HepG2 (cell line): ENCODE results near the gene PTPA. TPM values are rescaled to one million over a fixed set of nuclear protein-coding genes. Genes with fewer than 3 reads are reported as not detected.

Source experiments
- ATAC-seq: fragments of 200-7000 bp; cut with Tn5 transposase; 3 replicates; pipeline ENCODE4 v1.9.1; 2020; ENCODE audit warnings: mild to moderate bottlenecking, moderate library complexity
- BruUV-seq: library from RNA; stranded (reverse); fragments of 400-500 nt; replicated peaks from 2 replicates; lab custom pipeline; 2021; lab: Mats Ljungman, UMichigan
- CTCF ChIA-PET: fragments of 300-600 bp; formaldehyde crosslinking; extraction: SDS; loops from one replicate; lab custom pipeline; 2021; ENCODE audit warnings: low total read pairs, inconsistent platforms, low intra/inter-chr PET ratio; lab: Yijun Ruan, JAX
- POLR2A ChIA-PET: fragments of 350-600 bp; sonication (Branson Sonifier 250); formaldehyde crosslinking; loops from one replicate; lab custom pipeline; 2020; ENCODE audit warnings: antibody characterized with exemption, inconsistent platforms; lab: Yijun Ruan, JAX
- DNase-seq: peaks from one replicate; pipeline ENCODE4 v3.0.0-alpha.2; 2015; ENCODE audit warnings: low spot score
- FAIRE-seq: peaks from 3 replicates; lab custom pipeline; 2011; peaks lifted over from hg19 to GRCh38; lab: Jason Lieb, UNC
- H2AFZ ChIP-seq: one replicate; pipeline ENCODE4 v1.6.1; 2011; ENCODE audit warnings: low read length, inconsistent platforms
- H3K27ac ChIP-seq: fragments of 300-600 bp; 3 replicates; pipeline ENCODE4 v1.8.0; 2011; ENCODE audit warnings: mixed run types, mild to moderate bottlenecking, mixed read lengths, low read length, inconsistent platforms; ENCODE audit not compliant: insufficient read depth; ENCODE audit errors: extremely low read length
- H3K27me3 ChIP-seq, 2 experiments: fragments of 200-600 bp in 1 of 2; 2 replicates in 1 of 2; 3 replicates in 1 of 2; pipeline versions ENCODE4 v1.6.0 to v1.8.0; 2011; ENCODE audit warnings: low read length in 2 of 2, mild to moderate bottlenecking in 2 of 2, moderate library complexity in 2 of 2, inconsistent platforms in 1 of 2; ENCODE audit not compliant: insufficient read depth in 2 of 2, control insufficient read depth in 1 of 2
- H3K36me3 ChIP-seq, 2 experiments: fragments of 200-600 bp in 1 of 2; replicated peaks in 1 of 2; 2 replicates in 1 of 2; 3 replicates in 1 of 2; pipeline versions ENCODE4 v1.5.1 to v1.8.0; 2011; ENCODE audit warnings: low read length in 2 of 2, inconsistent platforms in 1 of 2; ENCODE audit not compliant: insufficient read depth in 2 of 2, control insufficient read depth in 1 of 2
- H3K4me1 ChIP-seq: 2 replicates; pipeline ENCODE4 v1.5.1; 2012; ENCODE audit warnings: low read length, inconsistent platforms; ENCODE audit not compliant: insufficient read depth
- H3K4me2 ChIP-seq: 2 replicates; pipeline ENCODE4 v1.6.0; 2011; ENCODE audit warnings: low read depth, low read length, inconsistent platforms
- H3K4me3 ChIP-seq, 3 experiments: fragments of 200-600 bp in 1 of 3; sonication (generic), shearing (Covaris generic) in 1 of 3; replicated peaks in 1 of 3; 2 replicates each; pipeline ENCODE4 v1.5.1; 2011 to 2016; ENCODE audit warnings: low read length in 3 of 3, inconsistent platforms in 2 of 3, low read depth in 2 of 3, mild to moderate bottlenecking in 2 of 3, control low read depth in 1 of 3, mixed read lengths in 1 of 3; ENCODE audit not compliant: insufficient read depth in 1 of 3
- H3K79me2 ChIP-seq: one replicate; pipeline ENCODE4 v1.6.1; 2011; ENCODE audit warnings: low read length, inconsistent platforms; ENCODE audit not compliant: insufficient read depth
- H3K9ac ChIP-seq: 2 replicates; pipeline ENCODE4 v1.6.0; 2011; ENCODE audit warnings: mild to moderate bottlenecking, low read depth, low read length, inconsistent platforms; ENCODE audit not compliant: insufficient read depth
- H3K9me3 ChIP-seq: 2 replicates; pipeline ENCODE4 v1.5.1; 2012; ENCODE audit warnings: mild to moderate bottlenecking, low read length
- H4K20me1 ChIP-seq: 2 replicates; pipeline ENCODE4 v1.6.0; 2011; ENCODE audit warnings: inconsistent platforms, mild to moderate bottlenecking, low read length, moderate library complexity; ENCODE audit not compliant: insufficient read depth
- BATF2 ChIP-seq: sonication (generic); formaldehyde crosslinking; IDR thresholded peaks from 2 replicates; pipeline ENCODE4 v1.8.0; 2022; ENCODE audit warnings: mild to moderate bottlenecking, missing genetic modification reagents, moderate library complexity
- KAT2B ChIP-seq: fragments of 150-350 bp; IDR thresholded peaks from 2 replicates; pipeline ENCODE4 v1.6.1; 2014; ENCODE audit warnings: low read depth, low read length, borderline replicate concordance
- MIER3 ChIP-seq: IDR thresholded peaks from 2 replicates; pipeline ENCODE4 v1.6.1; 2016; ENCODE audit warnings: missing compliant biosample characterization, borderline replicate concordance
- POGK ChIP-seq: sonication (generic); formaldehyde crosslinking; conservative IDR thresholded peaks from 2 replicates; pipeline ENCODE4 v1.8.0; 2022; ENCODE audit warnings: mild to moderate bottlenecking, moderate library complexity, missing genetic modification reagents
- RNF2 ChIP-seq: fragments of 450-650 bp; conservative IDR thresholded peaks from 2 replicates; pipeline ENCODE4 v1.6.1; 2016; ENCODE audit warnings: low read depth
- SNAPC5 ChIP-seq: sonication (generic); formaldehyde crosslinking; IDR thresholded peaks from 2 replicates; pipeline ENCODE4 v1.8.1; 2023; ENCODE audit warnings: mild to moderate bottlenecking, missing genetic modification reagents, borderline replicate concordance
- SOX13 ChIP-seq, 3 experiments: fragments of 450-650 bp in 1 of 3; sonication (generic) in 1 of 3; formaldehyde crosslinking in 1 of 3; IDR thresholded peaks in 2 of 3; conservative IDR thresholded peaks in 1 of 3; 2 replicates each; pipeline versions ENCODE4 v1.5.0 to v1.6.1; 2016 to 2020; ENCODE audit warnings: antibody characterized with exemption in 1 of 3, mild to moderate bottlenecking in 1 of 3, missing compliant biosample characterization in 1 of 3, missing genetic modification reagents in 1 of 3, moderate library complexity in 1 of 3
- ZMYM3 ChIP-seq: sonication (generic); formaldehyde crosslinking; IDR thresholded peaks from 2 replicates; pipeline ENCODE4 v1.5.1; 2020; ENCODE audit warnings: mild to moderate bottlenecking, missing genetic modification reagents
- ZNF296 ChIP-seq: sonication (generic); formaldehyde crosslinking; conservative IDR thresholded peaks from 2 replicates; pipeline ENCODE4 v1.5.0; 2020; ENCODE audit warnings: mild to moderate bottlenecking, missing genetic modification reagents
- ZNF563 ChIP-seq: sonication (generic); formaldehyde crosslinking; IDR thresholded peaks from 2 replicates; pipeline ENCODE4 v1.8.0; 2022; ENCODE audit warnings: mild to moderate bottlenecking, moderate library complexity, missing genetic modification reagents
- ZNF629 ChIP-seq: sonication (generic); formaldehyde crosslinking; conservative IDR thresholded peaks from 2 replicates; pipeline ENCODE4 v1.5.0; 2020; ENCODE audit warnings: missing genetic modification reagents
- WGBS: methylation state at CpG from one replicate; pipeline ENCODE4 v1.1.6; 2017; ENCODE audit warnings: low lambda C conversion rate; 5-methylcytosine and 5-hydroxymethylcytosine counted together
- in situ Hi-C: cut with HindIII; loops from 2 replicates; pipeline ENCODE4 v1.10.0; 2017; ENCODE audit warnings: low pct_unique_long_range_greater_than_20kb; ENCODE audit not compliant: extremely low pct_ligation_motif_present
- intact Hi-C: fragments of 100-400 bp; cut with micrococcal nuclease; formaldehyde crosslinking; loops from one replicate; pipeline ENCODE4 v1.10.0; 2022; ENCODE audit not compliant: unreplicated experiment
- polyA plus RNA-seq, 8 experiments: library from polyadenylated mRNA; depleted of rRNA in 3 of 8; stranded (reverse) in 7 of 8; unstranded in 1 of 8; fragments of >200 nt; fragmentation: Illumina TruSeq in 4 of 8; extraction: Trizol in 4 of 8; gene quantifications; 2 replicates each; pipeline versions ENCODE4 v1.2.1 to v1.2.3, GENCODE V29; 2011 to 2016; ENCODE audit warnings: low read depth in 4 of 8, missing spikeins in 1 of 8, mixed read lengths in 1 of 8; ENCODE audit not compliant: insufficient read depth in 1 of 8
- total RNA-seq, 5 experiments: library from RNA; depleted of rRNA; stranded (reverse); fragments of >200 nt; fragmentation: Illumina TruSeq; extraction: Trizol; gene quantifications; 2 replicates each; pipeline ENCODE4 v1.2.3, GENCODE V29; 2016; ENCODE audit warnings: low read depth in 1 of 5
- TF ChIP-seq, protein P1 (sequence below): sonication (generic); formaldehyde crosslinking; IDR thresholded peaks from 2 replicates; pipeline ENCODE4 v1.5.1; 2020; ENCODE audit warnings: missing genetic modification reagents, mild to moderate bottlenecking, borderline replicate concordance

Gene PTPA
- total and polyA plus RNA-seq, 2 of the 13 experiments (the other 11 are each of a cell fraction or from before 2014, with no cell fraction given) = 79.3 to 105 TPM

GRCh38 chr9:129185991-129186390 lies 74.8 kb downstream of the PTPA start:
- Histone ChIP-seq H3K4me3 (no peak overlapping the region), H3K9me3 (no peaks in the 10 kb centered on the region), H3K4me2 (no peak overlapping the region), H3K9ac (no peak overlapping the region), H3K4me1 (peaks cover 27% of the 10 kb centered on the region), H3K79me2 (no peaks in the 10 kb centered on the region), H2AFZ (no peak overlapping the region), H3K27ac (no peak overlapping the region), H3K36me3 (no peaks in the 10 kb centered on the region), H3K27me3 (peaks cover 0 to 6% of the 10 kb centered on the region in 2 experiments; a peak in 2 of 5 replicates), H4K20me1 (no peaks in the 10 kb centered on the region)
- intact Hi-C loops = no loop called here
- in situ Hi-C loops = no loop called here
- FAIRE-seq (no peak), DNase-seq (no peak), ATAC-seq (no peak)
- WGBS = 43% methylated on average over 7 of the region's 10 CpGs
- ChIA-PET CTCF (no interaction called here), POLR2A (no interaction called here)
- BruUV-seq = no TSS peak
- TF ChIP-seq ZNF629 (CRISPR knock-in tag) (peak; percentile 83), MIER3 (CRISPR knock-in tag) (no peak), ZMYM3 (peak; percentile 23; the same call in 1 of the 2 replicates), ZNF563 (CRISPR knock-in tag) (no peak)

DNA sequence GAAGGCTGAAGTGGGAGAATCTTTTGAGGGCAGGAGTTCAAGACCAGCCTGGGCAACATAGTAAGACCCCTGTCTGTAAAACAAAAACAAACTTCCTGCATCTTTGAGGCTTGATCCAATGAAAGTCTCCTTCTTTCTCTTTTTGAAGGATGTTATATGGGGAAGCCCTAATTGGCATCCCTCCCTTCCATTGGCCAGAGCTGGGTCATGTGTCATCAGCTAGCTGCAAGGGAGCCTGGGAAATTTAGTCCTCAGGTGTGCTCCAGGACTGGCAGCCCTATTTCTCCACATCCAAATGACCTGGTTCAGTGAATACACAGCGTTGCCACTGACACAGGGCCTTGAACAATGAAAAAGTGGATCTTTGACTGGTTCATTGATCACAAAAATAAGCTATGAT lies 75.8 kb downstream of the PTPA start:
- H2AFZ ChIP-seq = no peak overlapping the region
- ChIA-PET CTCF (no interaction called here), POLR2A (no interaction called here)
- no peak overlapping the region for H3K4me3 ChIP-seq
- no TSS peak for BruUV-seq
- intact Hi-C loops (no loop called here), in situ Hi-C loops (no loop called here)
- H3K9me3 ChIP-seq = no peaks in the 10 kb centered on the region
- no peak overlapping the region for H3K4me2 ChIP-seq
- H3K27me3 ChIP-seq = no peaks in the 10 kb centered on the region; a peak in 2 of 5 replicates
- ATAC-seq (no peak), DNase-seq (no peak), FAIRE-seq (no peak)
- 0% methylated on average over 1 of the region's 1 CpG for WGBS
- no peaks in the 10 kb centered on the region for H4K20me1 ChIP-seq
- H3K36me3 ChIP-seq = no peaks in the 10 kb centered on the region
- no peak overlapping the region for H3K9ac ChIP-seq
- no peak overlapping the region for H3K27ac ChIP-seq
- no peaks in the 10 kb centered on the region for H3K79me2 ChIP-seq
- H3K4me1 ChIP-seq = peaks cover 17% of the 10 kb centered on the region
- TF ChIP-seq POGK (CRISPR knock-in tag) = no peak
- TF ChIP-seq, protein P1, sequence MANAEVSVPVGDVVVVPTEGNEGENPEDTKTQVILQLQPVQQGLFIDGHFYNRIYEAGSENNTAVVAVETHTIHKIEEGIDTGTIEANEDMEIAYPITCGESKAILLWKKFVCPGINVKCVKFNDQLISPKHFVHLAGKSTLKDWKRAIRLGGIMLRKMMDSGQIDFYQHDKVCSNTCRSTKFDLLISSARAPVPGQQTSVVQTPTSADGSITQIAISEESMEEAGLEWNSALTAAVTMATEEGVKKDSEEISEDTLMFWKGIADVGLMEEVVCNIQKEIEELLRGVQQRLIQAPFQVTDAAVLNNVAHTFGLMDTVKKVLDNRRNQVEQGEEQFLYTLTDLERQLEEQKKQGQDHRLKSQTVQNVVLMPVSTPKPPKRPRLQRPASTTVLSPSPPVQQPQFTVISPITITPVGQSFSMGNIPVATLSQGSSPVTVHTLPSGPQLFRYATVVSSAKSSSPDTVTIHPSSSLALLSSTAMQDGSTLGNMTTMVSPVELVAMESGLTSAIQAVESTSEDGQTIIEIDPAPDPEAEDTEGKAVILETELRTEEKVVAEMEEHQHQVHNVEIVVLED = no peak
- TF ChIP-seq SOX13 (IDR thresholded peaks at IDR 0.05) = no peak
- no peak for TF ChIP-seq SOX13 (CRISPR knock-in tag; conservative IDR thresholded peaks at IDR 0.05 in 1 of 2, IDR thresholded peaks at IDR 0.05 in 1 of 2)
- TF ChIP-seq RNF2 = no peak
- TF ChIP-seq ZNF296 (CRISPR knock-in tag) = no peak
- TF ChIP-seq BATF2 (CRISPR knock-in tag) = no peak
- no peak for TF ChIP-seq KAT2B
- no peak for TF ChIP-seq SNAPC5 (CRISPR knock-in tag)
